Activated CD4-positive, alpha-beta memory T cell treated with anti-CD3 and anti-CD28 coated beads, Interleukin-2, amount 10 ng/mL, durations not matched to agents 7 days and 5 days (primary cell): ENCODE results near the gene GOLGA8R. TPM values are rescaled to one million over a fixed set of nuclear protein-coding genes. Genes with fewer than 3 reads are reported as not detected.
"Not testable (repeated sequence)": the region's sequence is repeated elsewhere in the genome, so short reads cannot be mapped to it uniquely, and the experiment has no call there.

Experiments used
- CTCF ChIA-PET: fragments of 350-600 bp; sonication (Branson Sonifier 250); formaldehyde crosslinking; loops from one replicate; lab custom pipeline; 2021; ENCODE audit warnings: antibody characterized with exemption, inconsistent platforms; lab: Charles Lee
- POLR2A ChIA-PET: fragments of 350-600 bp; sonication (Branson Sonifier 250); formaldehyde crosslinking; loops from one replicate; lab custom pipeline; 2021; ENCODE audit warnings: antibody characterized with exemption; lab: Charles Lee
- DNase-seq: peaks from one replicate; pipeline ENCODE4 v3.0.0-alpha.2; 2020
- H3K27ac Mint-ChIP-seq: one replicate; pipeline ENCODE4 v1.8.0; 2021; ENCODE audit warnings: mild to moderate bottlenecking, mixed read lengths
- H3K27me3 Mint-ChIP-seq: one replicate; pipeline ENCODE4 v1.8.0; 2021; ENCODE audit warnings: mixed read lengths
- H3K36me3 Mint-ChIP-seq: one replicate; pipeline ENCODE4 v1.8.0; 2021; ENCODE audit warnings: low read depth, mixed read lengths
- H3K4me1 Mint-ChIP-seq: one replicate; pipeline ENCODE4 v1.8.0; 2021; ENCODE audit warnings: mixed read lengths
- H3K4me3 Mint-ChIP-seq: one replicate; pipeline ENCODE4 v1.8.0; 2021; ENCODE audit warnings: mild to moderate bottlenecking, mixed read lengths
- H3K9me3 Mint-ChIP-seq: one replicate; pipeline ENCODE4 v1.8.0; 2021; ENCODE audit warnings: mixed read lengths
- total RNA-seq, 2 experiments: library from RNA; stranded (reverse); gene quantifications; one replicate each; pipeline ENCODE4 v1.2.3, GENCODE V29; 2021

Gene GOLGA8R
- total RNA-seq, 2 experiments from 2014 or later: 3.5 to 4.2 TPM

- H3K4me3 Mint-ChIP-seq, H3K4me1 Mint-ChIP-seq, CTCF ChIA-PET: not testable (repeated sequence)
Observed at GRCh38 chr15:30376375-30377081, 37.5 kb downstream of the GOLGA8R start.

DNA sequence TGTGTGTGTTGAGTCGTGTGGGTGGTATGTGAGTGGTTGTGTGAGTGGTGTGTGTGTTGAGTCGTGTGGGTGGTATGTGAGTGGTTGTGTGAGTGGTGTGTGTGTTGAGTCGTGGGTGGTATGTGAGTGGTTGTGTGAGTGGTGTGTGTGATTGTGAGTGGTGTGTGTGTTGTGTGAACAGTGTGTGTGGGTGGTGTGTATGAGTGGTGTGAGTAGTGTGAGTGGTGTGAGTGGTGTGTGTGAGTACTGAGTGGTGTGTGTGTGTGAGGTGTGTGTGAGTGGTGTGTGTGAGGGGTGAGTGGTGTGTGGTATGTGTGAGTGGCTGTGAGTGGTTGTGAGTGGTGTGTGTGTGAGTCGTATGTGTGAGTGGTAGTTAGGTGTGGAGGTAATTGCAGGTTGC, 38.2 kb downstream of the GOLGA8R start:
- H3K36me3 Mint-ChIP-seq, DNase-seq, H3K4me1 Mint-ChIP-seq, CTCF ChIA-PET, H3K27me3 Mint-ChIP-seq, H3K4me3 Mint-ChIP-seq, POLR2A ChIA-PET, H3K9me3 Mint-ChIP-seq, H3K27ac Mint-ChIP-seq: not testable (repeated sequence)

More at GRCh38 chr15:30376375-30377081, 37.5 kb downstream of the GOLGA8R start:
- H3K27ac Mint-ChIP-seq, DNase-seq, H3K36me3 Mint-ChIP-seq, H3K27me3 Mint-ChIP-seq, H3K9me3 Mint-ChIP-seq, POLR2A ChIA-PET: not testable (repeated sequence)

DNA sequence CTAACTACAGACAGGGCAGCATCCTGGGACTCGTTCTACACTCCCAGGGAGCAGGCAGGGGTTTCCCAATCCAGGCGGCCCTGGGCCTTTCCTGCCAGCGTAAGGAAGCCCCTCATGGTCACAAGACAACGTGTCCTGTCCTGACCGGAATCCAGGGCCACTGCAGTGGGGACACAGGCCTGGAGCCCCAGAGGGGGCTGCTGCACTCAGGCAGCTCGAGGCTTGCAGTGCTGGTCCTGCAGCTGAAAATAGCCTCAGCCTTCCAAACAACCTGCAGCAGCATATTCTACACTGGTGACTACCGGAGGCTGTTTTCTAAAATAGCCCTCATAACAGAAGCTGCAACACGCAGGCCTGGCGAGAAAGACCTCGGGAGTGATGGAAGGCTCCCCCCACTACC, 39.2 kb downstream of the GOLGA8R start:
- H3K36me3 Mint-ChIP-seq, H3K9me3 Mint-ChIP-seq, H3K27me3 Mint-ChIP-seq, POLR2A ChIA-PET, DNase-seq, H3K4me1 Mint-ChIP-seq, H3K27ac Mint-ChIP-seq, CTCF ChIA-PET, H3K4me3 Mint-ChIP-seq: not testable (repeated sequence)

DNA sequence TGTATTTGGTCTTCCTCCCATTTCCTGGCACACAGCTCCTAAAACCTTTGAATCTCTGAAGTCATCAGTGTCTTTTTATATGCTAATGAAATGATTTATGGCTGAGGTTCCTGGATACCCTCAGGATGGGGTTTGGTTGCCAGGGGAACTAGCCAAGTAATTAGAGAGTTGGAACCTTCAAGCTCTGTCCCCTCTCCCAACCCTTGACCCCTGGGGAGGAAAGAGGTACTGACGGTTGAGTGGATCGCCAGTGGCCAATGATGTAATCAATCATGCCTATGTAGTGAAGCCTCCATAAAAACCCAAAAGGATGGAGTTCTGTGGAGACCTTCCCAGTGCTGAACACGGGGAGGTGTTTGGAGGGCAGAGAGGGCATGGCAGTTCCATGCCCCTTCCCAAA, 45.8 kb downstream of the GOLGA8R start:
- H3K27ac Mint-ChIP-seq, H3K4me3 Mint-ChIP-seq, H3K36me3 Mint-ChIP-seq, H3K9me3 Mint-ChIP-seq, DNase-seq, CTCF ChIA-PET, POLR2A ChIA-PET, H3K4me1 Mint-ChIP-seq, H3K27me3 Mint-ChIP-seq: not testable (repeated sequence)

DNA sequence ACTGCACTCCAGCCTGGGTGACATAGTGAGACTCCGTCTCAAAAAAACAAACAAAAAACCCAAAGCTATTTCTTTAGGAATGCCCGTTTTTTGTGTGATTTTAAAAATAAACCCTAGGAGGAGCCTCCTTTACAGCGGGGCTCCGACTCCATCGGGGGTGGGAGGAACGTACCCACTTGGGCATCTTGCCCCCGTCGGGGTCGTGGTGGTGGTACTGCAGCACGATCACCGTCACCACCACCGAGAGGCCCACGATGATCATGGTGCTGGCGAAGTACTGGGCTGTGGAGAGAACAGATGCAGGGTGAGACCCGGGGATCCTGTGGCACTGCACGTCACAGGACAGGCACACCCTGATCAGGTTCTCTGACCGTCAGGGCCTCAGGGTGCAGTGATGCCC, 46.8 kb downstream of the GOLGA8R start:
- H3K4me3 Mint-ChIP-seq, H3K27me3 Mint-ChIP-seq, DNase-seq, H3K9me3 Mint-ChIP-seq, H3K4me1 Mint-ChIP-seq, CTCF ChIA-PET, POLR2A ChIA-PET, H3K36me3 Mint-ChIP-seq, H3K27ac Mint-ChIP-seq: not testable (repeated sequence)

DNA sequence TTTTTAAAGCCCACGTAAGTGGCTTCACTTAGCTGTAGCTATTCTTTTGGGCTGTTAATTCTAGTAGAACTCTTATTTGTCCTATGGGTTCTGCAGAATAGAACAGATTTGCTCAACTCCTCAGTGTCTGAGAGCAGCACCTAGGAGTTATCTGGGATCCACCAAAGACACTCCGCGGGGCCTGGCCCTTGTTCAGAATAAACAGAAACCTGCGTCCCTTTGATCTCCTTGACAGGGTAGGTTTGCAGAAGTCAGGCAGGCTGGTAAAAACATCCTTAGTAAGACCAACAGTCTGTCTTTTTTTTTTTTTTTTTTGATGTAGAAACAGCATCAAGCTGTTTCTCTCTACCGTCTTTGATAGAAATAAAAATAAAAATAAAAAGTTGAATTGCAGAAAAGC, 52.7 kb downstream of the GOLGA8R start:
- CTCF ChIA-PET, H3K27ac Mint-ChIP-seq, H3K36me3 Mint-ChIP-seq: not testable (repeated sequence)

GRCh38 chr15:30360990-30361389, 53.1 kb downstream of the GOLGA8R start:
- H3K27ac Mint-ChIP-seq, CTCF ChIA-PET, POLR2A ChIA-PET, DNase-seq, H3K36me3 Mint-ChIP-seq, H3K4me3 Mint-ChIP-seq, H3K4me1 Mint-ChIP-seq, H3K27me3 Mint-ChIP-seq, H3K9me3 Mint-ChIP-seq: not testable (repeated sequence)

More for the DNA sequence above, 52.7 kb downstream of the GOLGA8R start:
- H3K27me3 Mint-ChIP-seq, H3K4me1 Mint-ChIP-seq, POLR2A ChIA-PET, DNase-seq, H3K9me3 Mint-ChIP-seq, H3K4me3 Mint-ChIP-seq: not testable (repeated sequence)

DNA sequence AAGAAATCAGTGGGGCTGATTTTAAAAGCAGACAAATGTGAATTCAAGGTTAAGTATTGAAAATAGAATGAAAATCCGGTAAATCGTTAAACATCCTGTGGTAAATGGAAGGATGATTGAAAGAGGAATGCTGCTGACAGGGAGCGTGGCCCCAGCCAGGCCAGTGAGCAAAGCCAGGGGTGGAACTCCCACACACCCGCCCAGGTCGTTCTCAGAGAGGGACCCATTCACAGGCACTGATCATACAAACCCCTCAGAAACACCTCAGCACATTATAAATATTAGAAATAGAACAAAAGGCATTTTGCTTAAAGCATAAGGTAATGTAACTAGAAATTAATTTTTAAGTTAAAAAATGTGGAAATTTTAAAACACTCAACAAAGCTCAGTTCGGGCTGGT, 59.0 kb downstream of the GOLGA8R start:
- H3K4me3 Mint-ChIP-seq, H3K9me3 Mint-ChIP-seq, H3K27me3 Mint-ChIP-seq, CTCF ChIA-PET, H3K4me1 Mint-ChIP-seq, POLR2A ChIA-PET, H3K27ac Mint-ChIP-seq, DNase-seq, H3K36me3 Mint-ChIP-seq: not testable (repeated sequence)

Other genes with a start within 250 kb of the GOLGA8R start
- gene CHRFAM7A, start 20.7 kb downstream of the GOLGA8R start, total RNA-seq: under 1 TPM; 0.55 to 0.91 TPM
- 1 to 10 TPM; 2.3 to 2.4 TPM for gene GOLGA8Q, start 137.8 kb upstream of the GOLGA8R start, total RNA-seq
- not detected for gene GOLGA8H, start 189.8 kb upstream of the GOLGA8R start, total RNA-seq